Measurements from ENCODE around the gene PLPP3.
A peak's percentile ranks its signal among the peaks of the same experiment; 100 is the strongest.

Gene PLPP3

GRCh38 chr1:56578963-56579875 lies at the start of gene PLPP3 (continued):
- TF ChIP-seq PRDM4 (tag by site-specific recombination; IDR thresholded peaks at IDR 0.05) (peak; percentile 55; the same call in 1 of the 2 replicates), ZBTB7A (tag by site-specific recombination; IDR thresholded peaks at IDR 0.05; ENCODE audit: low read depth) (no peak), ZNF623 (tag by site-specific recombination; IDR thresholded peaks at IDR 0.05) (no peak), SCRT1 (tag by site-specific recombination; IDR thresholded peaks at IDR 0.05; ENCODE audit: borderline replicate concordance) (no peak), ZNF518A (tag by site-specific recombination; conservative IDR thresholded peaks at IDR 0.05; ENCODE audit: low read depth) (0 out of 2 replicates have a peak, but pooled peaks have one; percentile 23), ZNF202 (tag by site-specific recombination; IDR thresholded peaks at IDR 0.05; ENCODE audit: borderline replicate concordance) (no peak), PBX3 (CRISPR knock-in tag; IDR thresholded peaks at IDR 0.05) (no peak), ZNF837 (tag by site-specific recombination; IDR thresholded peaks at IDR 0.05) (0 out of 2 replicates have a peak, but pooled peaks have one; percentile 36), ZNF658 (tag by site-specific recombination; IDR thresholded peaks at IDR 0.05) (no peak), ZNF654 (tag by site-specific recombination; IDR thresholded peaks at IDR 0.05; ENCODE audit: low read depth) (peak; percentile 41), ZNF777 (tag by site-specific recombination; IDR thresholded peaks at IDR 0.05; ENCODE audit: borderline replicate concordance) (no peak), ZNF350 (tag by site-specific recombination; IDR thresholded peaks at IDR 0.05) (no peak), ZNF239 (tag by site-specific recombination; IDR thresholded peaks at IDR 0.05) (no peak), PRDM6 (tag by site-specific recombination; IDR thresholded peaks at IDR 0.05) (peak; percentile 86), ZNF169 (tag by site-specific recombination; IDR thresholded peaks at IDR 0.05) (no peak), ZNF530 (tag by site-specific recombination; IDR thresholded peaks at IDR 0.05; ENCODE audit: low read depth) (no peak), RBAK (tag by site-specific recombination; IDR thresholded peaks at IDR 0.05) (no peak), ZNF404 (tag by site-specific recombination; IDR thresholded peaks at IDR 0.05) (no peak), ZNF585B (tag by site-specific recombination; IDR thresholded peaks at IDR 0.05) (no peak), WT1 (tag by site-specific recombination; IDR thresholded peaks at IDR 0.05) (0 out of 2 replicates have a peak, but pooled peaks have one; percentile 25), ZNF621 (tag by site-specific recombination; IDR thresholded peaks at IDR 0.05) (no peak), ZNF747 (tag by site-specific recombination; IDR thresholded peaks at IDR 0.05) (no peak)
- TF ChIP-seq, protein P1, sequence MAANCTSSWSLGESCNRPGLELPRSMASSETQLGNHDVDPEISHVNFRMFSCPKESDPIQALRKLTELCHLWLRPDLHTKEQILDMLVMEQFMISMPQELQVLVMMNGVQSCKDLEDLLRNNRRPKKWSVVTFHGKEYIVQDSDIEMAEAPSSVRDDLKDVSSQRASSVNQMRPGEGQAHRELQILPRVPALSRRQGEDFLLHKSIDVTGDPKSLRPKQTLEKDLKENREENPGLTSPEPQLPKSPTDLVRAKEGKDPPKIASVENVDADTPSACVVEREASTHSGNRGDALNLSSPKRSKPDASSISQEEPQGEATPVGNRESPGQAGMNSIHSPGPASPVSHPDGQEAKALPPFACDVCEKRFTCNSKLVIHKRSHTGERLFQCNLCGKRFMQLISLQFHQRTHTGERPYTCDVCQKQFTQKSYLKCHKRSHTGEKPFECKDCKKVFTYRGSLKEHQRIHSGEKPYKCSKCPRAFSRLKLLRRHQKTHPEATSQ (tag by site-specific recombination; IDR thresholded peaks at IDR 0.05) = no peak

Data from HEK293 (cell line).